ENCODE data around the gene PUS10. TPM values are rescaled to one million over a fixed set of nuclear protein-coding genes. Genes with fewer than 3 reads are reported as not detected.

Gene PUS10
- total RNA-seq, 1 experiment from 2014 or later, result 5.6 TPM

DNA sequence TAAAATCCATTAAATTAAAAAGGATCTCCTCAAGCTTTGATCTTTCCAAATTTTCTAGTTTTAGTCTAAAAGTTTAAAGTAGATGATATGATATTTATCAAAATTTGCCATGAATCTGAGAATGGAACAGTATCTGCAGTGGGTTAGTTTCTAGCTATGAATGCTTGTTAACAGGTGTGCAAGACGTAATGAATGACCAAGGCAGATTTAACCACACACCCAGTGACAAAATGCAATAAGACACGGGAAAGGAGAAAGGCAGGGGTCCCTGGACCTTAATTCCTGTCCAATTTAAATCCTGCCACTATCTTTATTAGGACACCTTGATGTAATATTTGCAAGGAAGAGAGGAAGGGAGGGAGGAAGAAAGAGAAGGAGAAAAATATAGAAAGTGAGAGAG, 31.0 kb downstream of the PUS10 start:
- no TSS peak for BruUV-seq (replicated peaks)
- POLR2A ChIA-PET, result no interaction called here

GRCh38 chr2:60984720-60985119, 33.3 kb downstream of the PUS10 start:
- Histone ChIP-seq H3K79me2 (ENCODE audit: insufficient read depth, low read length) (no peaks in the 10 kb centered on the region), H4K20me1 (ENCODE audit: insufficient read depth) (no peaks in the 10 kb centered on the region), H3K9me3 (ENCODE audit: control insufficient read depth in 1 of 2, insufficient read depth in 1 of 2, low read depth in 1 of 2, low read length in 2 of 2) (no peaks in the 10 kb centered on the region), H2AFZ (ENCODE audit: low read depth, low read length, poor library complexity, severe bottlenecking) (no peak overlapping the region), H3K27me3 (ENCODE audit: insufficient read depth, low read length) (no peaks in the 10 kb centered on the region), H3K27ac (ENCODE audit: low read depth, low read length) (no peak overlapping the region), H3K4me2 (ENCODE audit: low read length) (no peak overlapping the region), H3K4me3 (replicated peaks in 1 of 2; ENCODE audit: low read depth in 1 of 2, low read length in 2 of 2) (no peak overlapping the region), H3K36me3 (ENCODE audit: control insufficient read depth in 1 of 2, insufficient read depth in 2 of 2, low read length in 2 of 2) (no peaks in the 10 kb centered on the region), H3K4me1 (ENCODE audit: control insufficient read depth in 1 of 2, insufficient read depth in 2 of 2, low read length in 2 of 2) (no peaks in the 10 kb centered on the region), H3K9me2 (ENCODE audit: insufficient read depth) (no peaks in the 10 kb centered on the region), H3K9ac (ENCODE audit: low read length) (no peak overlapping the region)
- DNase-seq (ENCODE audit: low read depth, low spot score) (no peak), ATAC-seq (no peak)
- TF ChIP-seq ZBTB33 (IDR thresholded peaks at IDR 0.05; ENCODE audit: extremely low read depth, insufficient replicate concordance, low read length) (no peak), YY1 (IDR thresholded peaks at IDR 0.05; ENCODE audit: extremely low read depth, insufficient replicate concordance, low read depth, low read length) (no peak)
- TF ChIP-seq, protein P1, sequence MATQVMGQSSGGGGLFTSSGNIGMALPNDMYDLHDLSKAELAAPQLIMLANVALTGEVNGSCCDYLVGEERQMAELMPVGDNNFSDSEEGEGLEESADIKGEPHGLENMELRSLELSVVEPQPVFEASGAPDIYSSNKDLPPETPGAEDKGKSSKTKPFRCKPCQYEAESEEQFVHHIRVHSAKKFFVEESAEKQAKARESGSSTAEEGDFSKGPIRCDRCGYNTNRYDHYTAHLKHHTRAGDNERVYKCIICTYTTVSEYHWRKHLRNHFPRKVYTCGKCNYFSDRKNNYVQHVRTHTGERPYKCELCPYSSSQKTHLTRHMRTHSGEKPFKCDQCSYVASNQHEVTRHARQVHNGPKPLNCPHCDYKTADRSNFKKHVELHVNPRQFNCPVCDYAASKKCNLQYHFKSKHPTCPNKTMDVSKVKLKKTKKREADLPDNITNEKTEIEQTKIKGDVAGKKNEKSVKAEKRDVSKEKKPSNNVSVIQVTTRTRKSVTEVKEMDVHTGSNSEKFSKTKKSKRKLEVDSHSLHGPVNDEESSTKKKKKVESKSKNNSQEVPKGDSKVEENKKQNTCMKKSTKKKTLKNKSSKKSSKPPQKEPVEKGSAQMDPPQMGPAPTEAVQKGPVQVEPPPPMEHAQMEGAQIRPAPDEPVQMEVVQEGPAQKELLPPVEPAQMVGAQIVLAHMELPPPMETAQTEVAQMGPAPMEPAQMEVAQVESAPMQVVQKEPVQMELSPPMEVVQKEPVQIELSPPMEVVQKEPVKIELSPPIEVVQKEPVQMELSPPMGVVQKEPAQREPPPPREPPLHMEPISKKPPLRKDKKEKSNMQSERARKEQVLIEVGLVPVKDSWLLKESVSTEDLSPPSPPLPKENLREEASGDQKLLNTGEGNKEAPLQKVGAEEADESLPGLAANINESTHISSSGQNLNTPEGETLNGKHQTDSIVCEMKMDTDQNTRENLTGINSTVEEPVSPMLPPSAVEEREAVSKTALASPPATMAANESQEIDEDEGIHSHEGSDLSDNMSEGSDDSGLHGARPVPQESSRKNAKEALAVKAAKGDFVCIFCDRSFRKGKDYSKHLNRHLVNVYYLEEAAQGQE (IDR thresholded peaks at IDR 0.05; ENCODE audit: low read depth), result no peak
- BruUV-seq (replicated peaks), result no TSS peak
- RAD21 ChIA-PET (ENCODE audit: low non-redundant PET in 1 of 2, low total read pairs in 2 of 2, uncharacterized antibody in 2 of 2, unreplicated experiment in 2 of 2), result no interaction called here
- intact Hi-C loops (cut with micrococcal nuclease), result no loop called here
- CTCF ChIA-PET, result no interaction called here
- POLR2A ChIA-PET, result no interaction called here

More for the DNA sequence above, 31.0 kb downstream of the PUS10 start:
- Histone ChIP-seq H4K20me1 (ENCODE audit: insufficient read depth) (no peaks in the 10 kb centered on the region), H3K79me2 (ENCODE audit: insufficient read depth, low read length) (no peaks in the 10 kb centered on the region), H2AFZ (ENCODE audit: low read depth, low read length, poor library complexity, severe bottlenecking) (no peak overlapping the region), H3K9me3 (ENCODE audit: control insufficient read depth in 1 of 2, insufficient read depth in 1 of 2, low read depth in 1 of 2, low read length in 2 of 2) (0 out of 4 replicates have a peak, but pooled peaks cover 0 to 7% of the 10 kb centered on the region in 2 experiments), H3K9ac (ENCODE audit: low read length) (no peak overlapping the region), H3K36me3 (ENCODE audit: control insufficient read depth in 1 of 2, insufficient read depth in 2 of 2, low read length in 2 of 2) (no peaks in the 10 kb centered on the region), H3K4me3 (replicated peaks in 1 of 2; ENCODE audit: low read depth in 1 of 2, low read length in 2 of 2) (no peak overlapping the region), H3K4me2 (ENCODE audit: low read length) (no peak overlapping the region), H3K4me1 (ENCODE audit: control insufficient read depth in 1 of 2, insufficient read depth in 2 of 2, low read length in 2 of 2) (no peaks in the 10 kb centered on the region), H3K9me2 (ENCODE audit: insufficient read depth) (no peaks in the 10 kb centered on the region), H3K27ac (ENCODE audit: low read depth, low read length) (no peak overlapping the region), H3K27me3 (ENCODE audit: insufficient read depth, low read length) (no peaks in the 10 kb centered on the region)
- intact Hi-C loops (cut with micrococcal nuclease), result no loop called here
- ATAC-seq (no peak), DNase-seq (ENCODE audit: low read depth, low spot score) (no peak)
- RAD21 ChIA-PET (ENCODE audit: low non-redundant PET in 1 of 2, low total read pairs in 2 of 2, uncharacterized antibody in 2 of 2, unreplicated experiment in 2 of 2), result no interaction called here
- CTCF ChIA-PET, result interaction anchor here (0.7 to 3.0 kb wide), 3 partner anchors 11 to 279 kb away, joined by 3 to 14 read pairs (median 6); no protein-coding TSS in a partner anchor
- TF ChIP-seq YY1 (IDR thresholded peaks at IDR 0.05; ENCODE audit: extremely low read depth, insufficient replicate concordance, low read depth, low read length) (no peak), CBX3 (IDR thresholded peaks at IDR 0.05; ENCODE audit: low read depth) (no peak), SIN3A (IDR thresholded peaks at IDR 0.05; ENCODE audit: low read depth) (no peak), POLR2AphosphoS5 (IDR thresholded peaks at IDR 0.05; ENCODE audit: low read depth, low read length) (no peak), RAD21 (IDR thresholded peaks at IDR 0.05; ENCODE audit: low read depth) (no peak), TCF7L2 (IDR thresholded peaks at IDR 0.05; ENCODE audit: borderline replicate concordance, extremely low read depth, insufficient read depth, insufficient read length) (no peak), POLR2A (IDR thresholded peaks at IDR 0.05; ENCODE audit: borderline replicate concordance, extremely low read depth, insufficient read depth, insufficient read length) (no peak), SP1 (IDR thresholded peaks at IDR 0.05; ENCODE audit: low read depth) (no peak), EZH2phosphoT487 (IDR thresholded peaks at IDR 0.05; ENCODE audit: borderline replicate concordance) (no peak), CEBPB (IDR thresholded peaks at IDR 0.05; ENCODE audit: low read depth) (no peak), EGR1 (IDR thresholded peaks at IDR 0.05; ENCODE audit: low read depth) (no peak), JUND (IDR thresholded peaks at IDR 0.05) (no peak)

All from HCT116 (cell line).